GM21723 (cell line): ENCODE results near the gene EHF.
"Not testable (repeated sequence)": the region's sequence is repeated elsewhere in the genome, so short reads cannot be mapped to it uniquely, and the experiment has no call there.

Experiments used
- ATAC-seq: cut with Tn5 transposase; IDR thresholded peaks from one replicate; pipeline ENCODE4 v1.9.1; 2021; ENCODE audit warnings: mild to moderate bottlenecking, moderate library complexity; ENCODE audit not compliant: unreplicated experiment

The EHF gene

DNA sequence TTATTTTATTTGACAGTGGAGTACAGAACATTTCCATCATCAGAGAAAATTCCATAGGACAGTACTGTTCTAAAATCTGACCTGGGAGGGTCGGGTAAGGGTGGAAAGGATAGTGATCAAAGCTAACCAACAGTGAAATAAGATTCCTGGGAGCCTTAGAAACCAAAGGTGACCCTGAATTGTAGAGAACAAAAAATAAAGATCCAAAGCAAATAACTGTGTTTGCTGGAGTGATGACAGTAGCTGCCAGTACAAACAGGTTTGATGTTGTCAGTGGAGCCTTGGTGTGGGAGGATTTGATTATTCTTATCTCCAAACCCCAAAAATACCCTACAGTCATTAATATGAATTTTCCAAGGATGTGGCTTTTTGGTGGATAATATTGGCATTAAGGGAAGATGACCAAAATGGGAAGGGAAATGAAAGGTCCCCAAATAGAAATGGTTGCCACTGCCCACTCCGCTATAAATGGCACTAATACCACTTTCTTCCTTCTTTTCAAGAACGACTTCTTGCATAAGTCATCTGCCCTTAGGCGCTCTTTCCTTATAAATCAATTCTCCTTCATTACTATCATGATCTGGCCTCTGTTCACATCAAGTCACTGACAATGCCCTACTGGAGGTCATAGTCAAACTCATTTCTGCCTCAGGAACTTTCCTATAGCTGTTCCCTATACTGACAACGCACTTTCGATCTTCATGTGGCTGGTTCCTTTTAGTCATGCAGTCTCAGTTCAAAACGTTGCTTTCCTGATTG is 44.4 kb downstream of the EHF start:
- no peak for ATAC-seq

DNA sequence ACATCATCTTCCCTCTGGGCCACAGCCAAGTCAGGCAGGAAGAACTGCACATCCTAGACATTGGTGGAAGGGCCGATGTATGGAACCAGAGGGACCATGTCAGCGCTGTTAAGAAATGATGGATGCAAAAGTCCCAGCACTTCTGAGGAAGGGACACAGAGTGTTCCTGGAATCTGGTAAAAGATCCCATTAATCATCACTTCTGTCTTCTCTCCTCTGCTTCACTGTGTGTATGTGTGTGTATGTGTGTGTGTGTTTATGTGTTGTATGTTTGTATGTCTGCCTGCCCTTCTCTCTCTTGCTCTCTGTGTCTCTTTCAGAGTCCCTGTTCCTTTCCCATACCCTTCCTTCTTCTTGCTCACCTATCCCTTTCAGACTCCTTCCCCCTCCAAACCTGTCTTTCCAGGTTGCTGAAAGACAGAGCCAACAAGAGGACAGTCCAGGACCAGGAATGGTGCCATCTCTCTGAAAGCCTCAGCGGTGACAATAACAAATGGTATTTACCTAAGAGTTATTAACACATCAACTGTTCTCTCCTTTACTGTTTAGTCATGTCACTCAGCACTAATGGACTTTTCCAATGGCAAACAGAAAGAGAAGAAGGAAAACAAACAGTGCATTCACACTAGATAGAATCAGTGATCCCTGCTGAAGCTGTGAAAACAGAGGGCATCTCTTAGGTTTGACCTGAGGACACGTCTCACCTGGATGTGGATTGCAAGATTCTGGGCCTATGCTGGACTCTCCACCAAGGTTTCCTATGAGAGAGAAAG is 47.1 kb downstream of the EHF start:
- ATAC-seq: no peak

DNA sequence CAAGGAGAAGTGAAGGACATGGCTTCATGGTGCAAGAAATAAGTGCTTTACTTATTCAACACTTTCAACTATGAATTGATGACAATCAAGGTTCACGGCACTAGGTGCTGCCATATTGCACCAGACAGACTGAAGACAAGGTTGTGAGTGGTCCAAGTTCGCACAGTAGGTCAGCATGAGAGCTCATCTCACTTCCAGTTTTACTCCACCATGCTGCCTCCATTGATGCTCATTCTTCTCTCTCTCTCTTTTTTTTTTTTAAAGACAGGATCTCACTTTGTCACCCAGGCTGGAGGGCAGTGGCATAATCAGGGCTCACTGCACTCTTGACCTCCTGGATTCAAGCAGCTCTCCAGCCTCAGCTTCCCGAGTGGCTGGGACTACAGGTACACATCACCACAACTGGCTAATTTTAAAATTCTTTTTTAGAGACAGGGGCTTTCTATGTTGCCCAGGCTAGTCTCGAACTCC is 47.7 kb downstream of the EHF start:
- no peak for ATAC-seq

DNA sequence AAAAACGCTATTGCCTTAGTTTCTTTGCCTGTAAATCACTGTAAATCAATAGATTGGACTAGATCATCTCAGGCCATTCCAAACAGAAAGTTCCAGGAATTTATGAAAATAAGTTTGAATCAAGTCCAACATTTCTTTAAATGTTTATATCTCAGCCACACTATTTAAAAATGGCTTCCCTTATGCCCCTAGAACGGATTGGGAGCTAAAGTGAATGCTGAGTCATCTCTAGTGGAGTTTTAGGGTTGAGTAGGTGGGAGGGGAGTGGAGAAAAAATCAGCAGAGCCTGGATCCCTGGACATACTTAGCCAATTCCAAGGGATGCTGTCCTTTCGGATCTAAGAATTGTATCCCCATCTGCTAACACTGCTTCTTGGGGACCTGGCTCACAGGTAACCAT is 48.6 kb downstream of the EHF start:
- ATAC-seq: no peak

DNA sequence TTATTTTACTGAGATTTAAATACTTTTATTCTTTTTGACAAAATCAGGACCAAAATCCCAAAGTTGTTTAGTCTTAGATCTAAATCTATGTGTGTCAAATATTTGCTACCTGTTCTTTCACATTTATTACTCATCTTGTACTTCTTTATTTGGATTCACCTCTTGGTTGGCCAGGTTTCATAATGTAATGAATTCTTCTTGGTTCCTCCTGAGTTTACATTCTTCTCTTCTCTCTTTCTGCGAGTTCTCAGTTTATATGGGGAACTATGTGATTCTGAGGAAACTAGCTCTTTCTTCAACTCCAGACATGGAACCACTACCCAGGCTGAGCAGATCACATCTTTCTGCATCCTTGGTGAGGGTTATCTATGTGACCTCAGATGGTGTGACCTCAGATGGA is 50.2 kb downstream of the EHF start:
- no peak for ATAC-seq

DNA sequence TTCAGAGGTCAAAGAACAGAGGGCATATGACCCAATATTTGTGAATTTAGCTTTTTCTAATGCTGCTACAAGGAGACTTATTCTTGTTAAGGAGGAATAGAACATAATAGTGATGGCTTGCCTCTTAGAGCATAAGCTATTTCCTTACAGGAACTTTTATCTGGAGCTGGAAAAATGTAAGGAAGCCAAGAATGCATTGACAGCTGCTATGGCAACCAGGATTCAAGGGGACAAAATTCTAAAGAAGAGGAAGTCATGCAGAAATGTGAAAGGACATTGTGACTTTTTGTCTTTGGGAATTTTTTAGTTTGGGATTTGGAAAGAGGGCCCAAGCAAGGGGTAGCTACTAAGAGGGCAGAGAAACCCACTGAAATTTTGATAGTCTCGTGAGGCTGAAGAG is 51.1 kb downstream of the EHF start:
- ATAC-seq: no peak

DNA sequence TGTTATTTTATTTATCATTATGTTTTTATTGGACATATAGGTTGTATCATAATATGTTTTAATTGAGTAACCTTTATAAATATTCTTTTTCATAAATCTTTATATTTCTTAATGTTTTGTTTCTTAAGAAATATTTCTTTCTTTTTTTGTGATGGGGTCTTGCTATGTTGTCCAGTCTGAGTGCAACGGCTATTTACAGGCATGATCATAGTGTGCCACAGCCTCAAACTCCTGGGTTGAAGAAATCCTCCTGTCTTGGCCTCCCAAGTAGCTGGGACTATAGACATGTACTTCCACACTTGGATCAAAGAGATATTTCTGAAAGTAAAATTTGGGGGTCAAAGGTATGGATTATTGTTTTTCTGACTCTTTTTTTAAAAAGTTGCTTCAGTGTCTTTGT is 53.1 kb downstream of the EHF start:
- ATAC-seq: no peak

DNA sequence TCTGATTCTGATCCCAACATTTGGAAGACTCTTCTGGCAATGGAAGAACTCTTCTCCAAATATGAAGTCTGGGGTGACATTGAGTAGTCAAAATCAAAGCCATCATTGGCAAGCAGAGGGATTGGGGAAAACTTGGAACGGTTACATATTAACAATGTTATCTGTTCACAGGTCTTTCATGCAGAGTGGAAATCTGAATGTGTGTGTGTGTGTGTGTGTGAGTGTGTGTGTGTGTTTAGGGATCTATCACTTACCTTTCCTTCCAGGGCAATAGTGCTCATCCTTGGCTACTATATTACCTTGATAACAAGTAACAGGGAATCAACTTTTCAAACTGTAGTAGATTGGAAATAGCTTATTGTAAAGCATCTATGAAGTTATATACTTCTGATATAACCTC is 55.3 kb downstream of the EHF start:
- ATAC-seq: no peak

DNA sequence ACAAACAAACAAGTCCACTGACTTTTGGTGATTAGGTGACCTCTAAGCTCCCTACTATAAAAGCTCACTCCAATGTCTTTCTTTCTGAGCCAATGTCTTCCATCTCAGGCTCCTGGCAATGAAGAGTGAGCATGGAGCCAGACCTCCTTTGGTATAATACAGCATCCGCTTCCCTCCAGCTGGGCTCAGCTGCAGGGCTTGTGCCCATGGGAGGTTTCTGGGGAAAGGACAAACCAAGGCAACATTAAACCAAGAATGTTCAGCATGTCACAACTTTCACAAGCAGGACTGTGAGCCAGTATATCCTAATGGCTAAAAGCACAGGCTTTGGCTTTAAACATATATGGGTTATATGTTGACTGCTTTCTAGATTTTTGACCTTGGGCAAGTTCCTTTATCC is 58.8 kb downstream of the EHF start:
- ATAC-seq: no peak

DNA sequence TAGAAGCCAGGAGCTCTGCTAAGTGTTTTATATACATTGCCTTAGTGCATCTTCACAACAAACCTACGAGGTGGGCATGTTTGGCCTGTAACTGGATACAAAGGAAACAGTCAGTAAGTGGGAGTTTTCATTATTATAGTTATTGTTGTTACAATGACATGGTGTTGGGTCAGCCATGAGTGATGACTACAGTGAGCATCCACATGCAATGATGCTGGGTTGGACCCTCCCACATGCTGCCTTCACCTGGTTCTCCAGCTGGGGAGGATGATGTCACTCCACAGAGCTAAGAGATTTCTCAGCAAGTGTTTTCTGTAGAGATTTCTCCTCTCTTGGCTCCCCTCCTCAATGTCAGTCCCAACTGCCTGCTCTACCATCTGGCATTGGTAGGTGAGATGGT is 59.3 kb downstream of the EHF start:
- ATAC-seq: no peak

DNA sequence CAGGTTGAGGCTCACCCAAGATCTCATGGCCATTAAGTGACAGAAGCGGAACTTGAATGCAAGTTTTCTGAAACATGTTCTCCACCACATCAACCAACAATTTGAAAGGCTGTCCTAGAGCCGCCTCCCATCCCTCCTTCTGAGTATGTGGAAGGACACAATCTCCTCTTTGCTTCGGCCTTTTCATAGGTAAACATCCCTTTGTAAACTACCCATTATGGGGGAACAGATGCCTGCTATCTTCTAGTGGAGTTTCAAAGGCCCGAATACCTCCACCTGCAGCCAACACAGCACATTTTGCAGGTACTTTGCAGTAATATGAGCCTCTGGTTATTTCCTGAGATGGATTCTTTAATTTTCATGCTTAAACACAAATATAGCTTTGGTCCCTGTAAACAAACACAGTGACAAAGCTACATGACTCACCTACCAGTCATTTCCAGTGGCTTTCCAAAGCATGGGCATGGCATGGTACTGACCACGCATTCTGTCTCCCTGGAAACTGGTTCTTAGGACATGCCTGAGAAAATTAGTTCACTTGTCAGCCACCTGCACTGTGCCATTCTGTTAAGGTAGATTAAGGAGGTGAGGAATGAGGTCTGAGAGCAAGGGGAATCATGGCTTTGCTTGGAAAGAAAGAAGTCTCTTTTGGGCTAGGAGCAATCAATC is 60.2 kb downstream of the EHF start:
- no peak for ATAC-seq

DNA sequence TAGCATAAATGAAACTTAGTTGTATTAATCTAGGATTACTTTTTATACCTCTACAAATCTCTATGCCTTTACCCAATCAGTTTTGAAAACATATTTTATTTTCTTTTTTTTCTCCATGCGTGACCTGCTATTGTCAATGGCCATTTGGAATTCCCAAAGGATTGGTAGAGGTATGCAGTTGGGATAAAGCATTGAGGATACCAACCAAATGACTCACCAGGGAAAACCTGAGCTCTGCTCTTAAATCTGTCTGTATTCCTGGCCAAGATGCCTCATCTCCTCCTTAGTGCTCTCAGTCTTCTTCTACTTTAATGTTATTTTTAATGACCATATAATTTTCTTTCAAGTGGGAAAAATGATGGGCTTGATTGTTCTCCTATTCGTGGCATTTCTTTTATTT is 61.9 kb downstream of the EHF start:
- ATAC-seq: no peak

DNA sequence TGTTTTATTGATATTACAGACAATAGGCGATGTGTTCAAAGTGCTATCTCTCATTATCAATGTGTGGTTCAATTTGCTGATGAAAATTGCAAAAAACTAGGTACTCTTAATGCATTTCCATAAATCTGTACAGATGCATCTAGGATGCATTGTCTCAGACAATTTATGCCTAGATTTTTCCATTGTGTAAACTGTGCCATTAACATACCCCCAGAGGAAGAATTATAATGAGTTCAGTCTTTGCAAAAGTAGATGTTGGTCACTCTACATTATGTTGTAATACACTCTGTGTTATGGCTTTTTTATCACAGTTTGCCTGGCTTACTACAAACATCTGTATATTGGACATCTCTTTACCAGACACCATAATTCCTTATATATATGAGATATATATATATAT is 62.5 kb downstream of the EHF start:
- no peak for ATAC-seq

DNA sequence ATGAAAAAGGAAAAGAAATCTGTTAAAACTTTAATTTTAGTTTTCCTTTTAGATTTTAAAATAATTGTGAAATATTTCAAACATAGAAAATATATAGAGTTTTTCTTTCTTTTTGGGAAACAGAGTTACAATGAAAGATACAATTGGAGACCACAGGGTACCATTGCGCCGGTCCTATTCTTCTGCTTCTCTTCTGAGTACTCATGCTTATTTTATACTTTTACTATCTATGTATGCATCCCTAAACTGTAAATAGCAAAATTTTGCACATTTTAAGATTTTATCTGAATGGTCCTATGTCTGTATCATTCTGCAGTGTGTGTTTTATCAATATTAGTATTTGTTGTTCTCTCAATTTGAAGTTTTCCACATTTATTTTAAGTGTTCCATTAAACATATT is 65.0 kb downstream of the EHF start:
- no peak for ATAC-seq

DNA sequence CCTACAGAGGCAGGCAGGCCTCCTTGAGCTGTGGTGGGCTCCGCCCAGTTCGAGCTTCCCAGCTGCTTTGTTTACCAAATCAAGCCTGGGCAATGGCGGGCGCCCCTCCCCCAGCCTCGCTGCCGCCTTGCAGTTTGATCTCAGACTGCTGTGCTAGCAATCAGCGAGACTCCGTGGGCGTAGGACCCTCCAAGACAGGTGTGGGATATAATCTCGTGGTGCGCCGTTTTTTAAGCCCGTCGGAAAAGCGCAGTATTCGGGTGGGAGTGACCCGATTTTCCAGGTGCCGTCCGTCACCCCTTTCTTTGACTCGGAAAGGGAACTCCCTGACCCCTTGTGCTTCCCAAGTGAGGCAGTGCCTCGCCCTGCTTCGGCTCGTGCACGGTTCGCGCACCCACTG is 71.4 kb downstream of the EHF start:
- not testable (repeated sequence) for ATAC-seq

DNA sequence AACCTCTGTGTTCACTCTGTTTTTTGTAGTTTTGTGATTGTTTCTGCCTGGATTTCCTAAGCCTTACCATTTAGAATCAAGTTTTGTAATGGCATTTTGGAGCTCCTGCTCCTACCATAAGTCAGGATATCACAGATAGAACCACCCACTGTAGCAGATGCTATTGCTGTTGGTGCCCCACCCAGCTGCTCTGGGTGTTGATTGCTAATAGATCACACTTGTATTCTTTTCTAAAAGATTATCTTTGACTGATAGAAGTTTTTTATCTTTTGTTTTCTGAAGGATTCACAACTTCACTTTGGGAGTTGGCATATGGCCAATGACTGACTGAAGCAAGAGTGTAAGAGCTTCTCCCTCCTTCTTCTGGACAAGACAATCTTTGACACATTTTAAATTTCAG is 76.0 kb downstream of the EHF start:
- ATAC-seq: no peak

DNA sequence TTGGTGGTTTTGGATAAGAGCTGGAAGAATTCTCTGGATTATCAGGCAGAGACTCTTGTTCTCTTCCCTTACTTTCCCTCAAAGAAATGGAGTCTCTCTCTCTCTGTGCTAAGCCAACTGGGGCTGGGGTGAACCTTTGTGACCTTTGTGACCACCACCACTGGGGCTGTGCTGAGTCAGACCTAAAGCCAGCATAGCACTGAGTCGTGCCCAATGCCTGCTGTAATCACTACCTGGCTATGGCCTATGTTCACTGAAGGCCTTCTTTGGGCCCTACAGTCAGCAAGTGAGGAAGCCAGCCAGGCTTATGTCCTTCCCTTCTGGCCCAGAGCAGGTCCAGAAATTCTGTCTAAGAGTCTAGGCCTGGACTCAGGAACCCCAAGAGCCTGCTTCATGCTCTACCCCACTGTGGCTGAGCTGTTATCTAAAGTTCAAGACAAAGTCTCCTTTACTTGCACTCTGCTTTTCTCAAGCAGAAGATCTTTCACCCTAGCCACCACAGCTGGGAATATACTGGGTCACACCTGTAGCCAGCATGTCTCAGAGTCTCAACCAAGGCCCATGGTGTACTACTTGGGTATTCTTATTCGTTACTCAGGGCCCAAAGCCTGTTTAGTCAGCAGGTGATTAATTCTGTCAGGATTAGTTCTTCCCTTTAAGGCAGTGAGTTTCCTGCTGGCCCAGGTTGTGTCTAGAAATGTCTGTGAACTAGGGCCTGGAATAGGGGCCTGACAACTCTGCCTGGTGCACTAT is 86.0 kb downstream of the EHF start:
- no peak for ATAC-seq

DNA sequence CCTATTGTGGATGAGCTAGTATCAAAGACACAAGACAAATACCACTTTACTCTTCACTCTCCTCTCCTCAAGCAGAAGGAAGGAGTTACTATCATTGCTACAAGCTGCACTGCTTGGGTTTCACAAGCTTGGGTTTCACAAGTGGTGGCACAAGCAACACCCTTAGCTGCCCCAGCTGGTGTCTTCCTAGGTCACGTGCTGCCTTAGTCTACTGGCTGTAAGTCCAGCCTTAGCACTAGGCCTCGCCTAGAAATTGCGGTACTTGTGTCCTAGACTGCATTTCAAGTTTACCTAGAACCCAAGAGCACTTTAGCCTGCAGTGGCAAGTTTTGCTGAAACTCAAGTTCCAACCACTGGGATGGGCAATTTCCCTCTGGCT is 86.6 kb downstream of the EHF start:
- no peak for ATAC-seq
